Measurements from ENCODE around the gene CCDC171. TPM values are rescaled to one million over a fixed set of nuclear protein-coding genes. Genes with fewer than 3 reads are reported as not detected.

The CCDC171 gene
- total RNA-seq, 2 donors from 2014 or later: 2.0 to 7.6 TPM

GRCh38 chr9:15612962-15613361 lies 60.1 kb downstream of the CCDC171 start:
- TF ChIP-seq, protein P1, sequence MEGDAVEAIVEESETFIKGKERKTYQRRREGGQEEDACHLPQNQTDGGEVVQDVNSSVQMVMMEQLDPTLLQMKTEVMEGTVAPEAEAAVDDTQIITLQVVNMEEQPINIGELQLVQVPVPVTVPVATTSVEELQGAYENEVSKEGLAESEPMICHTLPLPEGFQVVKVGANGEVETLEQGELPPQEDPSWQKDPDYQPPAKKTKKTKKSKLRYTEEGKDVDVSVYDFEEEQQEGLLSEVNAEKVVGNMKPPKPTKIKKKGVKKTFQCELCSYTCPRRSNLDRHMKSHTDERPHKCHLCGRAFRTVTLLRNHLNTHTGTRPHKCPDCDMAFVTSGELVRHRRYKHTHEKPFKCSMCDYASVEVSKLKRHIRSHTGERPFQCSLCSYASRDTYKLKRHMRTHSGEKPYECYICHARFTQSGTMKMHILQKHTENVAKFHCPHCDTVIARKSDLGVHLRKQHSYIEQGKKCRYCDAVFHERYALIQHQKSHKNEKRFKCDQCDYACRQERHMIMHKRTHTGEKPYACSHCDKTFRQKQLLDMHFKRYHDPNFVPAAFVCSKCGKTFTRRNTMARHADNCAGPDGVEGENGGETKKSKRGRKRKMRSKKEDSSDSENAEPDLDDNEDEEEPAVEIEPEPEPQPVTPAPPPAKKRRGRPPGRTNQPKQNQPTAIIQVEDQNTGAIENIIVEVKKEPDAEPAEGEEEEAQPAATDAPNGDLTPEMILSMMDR (IDR thresholded peaks at IDR 0.05): no peak
- TF ChIP-seq POLR2A (IDR thresholded peaks at IDR 0.05) (no peak), POLR2AphosphoS5 (IDR thresholded peaks at IDR 0.05) (no peak)
- Histone ChIP-seq H3K27me3 (replicated peaks; ENCODE audit: insufficient read depth) (no peaks in the 10 kb centered on the region), H3K4me3 (no peak overlapping the region), H3K4me1 (replicated peaks) (no peaks in the 10 kb centered on the region), H3K9me3 (no peaks in the 10 kb centered on the region), H3K27ac (no peak overlapping the region), H3K36me3 (no peaks in the 10 kb centered on the region)
- 86% methylated on average over 4 of the region's 4 CpGs for WGBS
- intact Hi-C loops (cut with DNase I): no loop called here
- DNase-seq (ENCODE audit: low spot score): no peak

DNA sequence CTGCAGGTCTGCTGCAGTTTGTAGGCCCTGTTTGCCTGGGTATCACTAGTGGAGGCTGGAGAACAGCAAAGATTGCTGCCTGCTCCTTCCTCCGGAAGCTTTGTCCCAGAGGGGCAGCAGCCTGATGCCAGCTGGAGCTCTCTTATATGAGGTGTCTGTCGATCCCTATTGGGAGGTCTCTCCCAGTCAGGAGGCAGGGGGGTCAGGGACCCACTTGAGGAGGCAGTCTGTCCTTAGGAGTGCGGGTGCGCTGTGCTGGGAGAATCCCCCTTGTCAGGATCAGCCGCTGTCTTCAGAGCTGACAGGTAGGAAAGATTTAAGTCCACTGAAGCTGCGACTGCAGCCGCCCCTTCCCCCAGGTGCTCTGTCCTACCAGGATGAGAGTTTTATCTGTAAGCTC lies 64.9 kb downstream of the CCDC171 start:
- Histone ChIP-seq H3K27ac (no peak overlapping the region), H3K27me3 (replicated peaks; ENCODE audit: insufficient read depth) (no peaks in the 10 kb centered on the region), H3K9me3 (no peaks in the 10 kb centered on the region), H3K4me3 (no peak overlapping the region), H3K36me3 (no peaks in the 10 kb centered on the region), H3K4me1 (replicated peaks) (no peaks in the 10 kb centered on the region)
- 93% methylated on average over 7 of the region's 7 CpGs for WGBS
- intact Hi-C loops (cut with DNase I): no loop called here
- TF ChIP-seq POLR2AphosphoS5 (IDR thresholded peaks at IDR 0.05): no peak
- TF ChIP-seq, protein P1 (IDR thresholded peaks at IDR 0.05): no peak
- TF ChIP-seq POLR2A (IDR thresholded peaks at IDR 0.05): no peak
- DNase-seq (ENCODE audit: low spot score): no peak

- intact Hi-C loops (cut with DNase I): no loop called here
- 87% methylated on average over 18 of the region's 18 CpGs for WGBS
- no peaks in the 10 kb centered on the region for H3K4me1 ChIP-seq (replicated peaks)
- no peaks in the 10 kb centered on the region for H3K9me3 ChIP-seq
- no peaks in the 10 kb centered on the region for H3K27me3 ChIP-seq (replicated peaks; ENCODE audit: insufficient read depth)
- no peak overlapping the region for H3K4me3 ChIP-seq
- TF ChIP-seq POLR2AphosphoS5 (IDR thresholded peaks at IDR 0.05) (no peak), POLR2A (IDR thresholded peaks at IDR 0.05) (no peak)
- TF ChIP-seq, protein P1 (IDR thresholded peaks at IDR 0.05): no peak
- no peak for DNase-seq (ENCODE audit: low spot score)
- H3K27ac ChIP-seq: no peak overlapping the region
- no peaks in the 10 kb centered on the region for H3K36me3 ChIP-seq
These were observed 65.9 kb downstream of the CCDC171 start for GRCh38 chr9:15618540-15619331.

DNA sequence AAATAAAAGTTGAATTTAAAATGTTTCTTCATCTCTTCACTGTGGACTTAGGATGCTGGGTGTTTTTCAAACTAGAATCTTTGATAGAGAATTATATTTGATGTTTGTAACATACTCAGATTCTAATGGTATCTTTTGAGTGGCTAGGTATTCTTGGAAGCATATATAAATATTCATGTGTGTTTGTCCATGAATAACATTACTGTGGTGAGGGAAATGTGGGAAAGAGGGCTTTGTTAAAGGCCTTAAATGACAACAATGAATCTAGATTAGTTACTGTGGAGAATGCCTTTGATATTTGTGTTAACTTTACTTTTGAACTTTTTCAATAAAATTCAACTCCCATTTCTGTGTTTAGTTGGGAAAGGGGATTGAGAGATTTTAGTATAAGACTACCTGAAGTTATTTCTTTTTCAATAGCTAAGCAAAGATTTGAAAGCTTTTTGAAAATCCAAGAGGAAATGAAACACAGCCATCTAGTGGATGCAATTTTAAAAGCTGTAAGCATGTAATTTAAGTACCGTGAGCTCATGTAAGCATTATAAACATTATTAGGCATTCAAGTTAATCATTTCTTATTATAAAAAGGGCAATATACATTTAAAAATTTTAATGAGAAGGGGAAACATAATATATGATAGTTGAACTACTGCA lies 69.6 kb downstream of the CCDC171 start:
- Histone ChIP-seq H3K4me1 (replicated peaks) (no peaks in the 10 kb centered on the region), H3K9me3 (no peaks in the 10 kb centered on the region), H3K27me3 (replicated peaks; ENCODE audit: insufficient read depth) (no peaks in the 10 kb centered on the region), H3K36me3 (no peaks in the 10 kb centered on the region), H3K27ac (no peak overlapping the region), H3K4me3 (no peak overlapping the region)
- WGBS: 22% methylated on average over 1 of the region's 1 CpG
- intact Hi-C loops (cut with DNase I): no loop called here
- no peak for TF ChIP-seq POLR2AphosphoS5 (IDR thresholded peaks at IDR 0.05)
- TF ChIP-seq, protein P1 (IDR thresholded peaks at IDR 0.05): peak in 1 of 4 experiments; percentile 36
- DNase-seq (ENCODE audit: low spot score): no peak

All from prostate gland (tissue), 2 donors.